Measurements from ENCODE around the gene SGK2. TPM values are rescaled to one million over a fixed set of nuclear protein-coding genes. Genes with fewer than 3 reads are reported as not detected.

The SGK2 gene
- total and polyA plus RNA-seq, 9 of the 15 experiments (the other 6 are each of a cell fraction or from before 2014, with no cell fraction given) = 0.07 to 0.31 (median 0.15) TPM; not detected in 2

DNA sequence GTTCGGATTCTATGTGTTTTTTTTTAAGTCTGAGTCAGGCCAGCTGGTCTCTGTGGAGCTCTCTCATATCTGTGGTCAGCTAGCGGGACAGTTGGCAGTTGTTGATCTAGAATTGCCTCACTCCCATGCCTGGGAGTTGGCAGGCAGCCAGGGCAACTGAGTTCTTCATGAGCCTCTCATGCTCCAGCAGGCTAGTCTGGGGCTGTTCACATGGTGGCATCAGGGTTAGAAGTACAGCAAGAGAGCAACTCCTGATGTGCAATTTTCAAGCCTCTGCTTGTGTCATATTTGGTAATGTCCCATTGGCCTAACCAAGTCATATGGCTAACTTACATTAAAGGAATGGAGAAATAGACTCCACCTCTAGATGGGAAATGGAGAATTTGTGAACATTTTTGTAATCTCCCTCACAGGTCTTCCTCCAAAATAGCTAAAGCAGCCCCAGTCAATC, 25.2 kb downstream of the SGK2 start (continued):
- TF ChIP-seq, protein P1, sequence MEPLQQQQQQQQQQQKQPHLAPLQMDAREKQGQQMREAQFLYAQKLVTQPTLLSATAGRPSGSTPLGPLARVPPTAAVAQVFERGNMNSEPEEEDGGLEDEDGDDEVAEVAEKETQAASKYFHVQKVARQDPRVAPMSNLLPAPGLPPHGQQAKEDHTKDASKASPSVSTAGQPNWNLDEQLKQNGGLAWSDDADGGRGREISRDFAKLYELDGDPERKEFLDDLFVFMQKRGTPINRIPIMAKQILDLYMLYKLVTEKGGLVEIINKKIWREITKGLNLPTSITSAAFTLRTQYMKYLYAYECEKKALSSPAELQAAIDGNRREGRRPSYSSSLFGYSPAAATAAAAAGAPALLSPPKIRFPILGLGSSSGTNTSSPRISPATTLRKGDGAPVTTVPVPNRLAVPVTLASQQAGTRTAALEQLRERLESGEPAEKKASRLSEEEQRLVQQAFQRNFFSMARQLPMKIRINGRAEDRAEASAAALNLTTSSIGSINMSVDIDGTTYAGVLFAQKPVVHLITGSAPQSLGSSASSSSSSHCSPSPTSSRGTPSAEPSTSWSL (CRISPR knock-in tag; IDR thresholded peaks at IDR 0.05; ENCODE audit: borderline replicate concordance) = no peak
- TF ChIP-seq HDAC1 (IDR thresholded peaks at IDR 0.05) (peak in 1 of 2 experiments; percentile 46; a peak in 1 of 4 replicates), TRIM24 (IDR thresholded peaks at IDR 0.05) (peak; percentile 74 to 82), MEIS2 (IDR thresholded peaks at IDR 0.05; ENCODE audit: partially characterized antibody) (peak; percentile 7), TEAD1 (CRISPR knock-in tag; IDR thresholded peaks at IDR 0.05) (peak in 1 of 2 experiments; percentile 69; a peak in 1 of 4 replicates), STAG1 (CRISPR knock-in tag; IDR thresholded peaks at IDR 0.05; ENCODE audit: borderline replicate concordance) (no peak), MAFF (IDR thresholded peaks at IDR 0.05; ENCODE audit: low read length) (peak; percentile 11; the same call in 1 of the 2 replicates), TEAD2 (tag; IDR thresholded peaks at IDR 0.05) (no peak), RNF2 (IDR thresholded peaks at IDR 0.05) (peak; percentile 75; the same call in 1 of the 2 replicates), CEBPB (tag; IDR thresholded peaks at IDR 0.05) (peak; percentile 91), EP400 (IDR thresholded peaks at IDR 0.05) (peak; percentile 76), ZNF830 (CRISPR knock-in tag; IDR thresholded peaks at IDR 0.05) (no peak), MTA2 (IDR thresholded peaks at IDR 0.05; ENCODE audit: low read depth) (peak; percentile 29; the same call in 1 of the 2 replicates), NFIX (CRISPR knock-in tag; IDR thresholded peaks at IDR 0.05; ENCODE audit: low read depth) (peak; percentile 93), PML (IDR thresholded peaks at IDR 0.05; ENCODE audit: low read length) (peak; percentile 41; the same call in 1 of the 2 replicates), TAF7 (tag; IDR thresholded peaks at IDR 0.05) (no peak), LEF1 (IDR thresholded peaks at IDR 0.05) (peak; percentile 35; the same call in 1 of the 2 replicates), ATF1 (CRISPR knock-in tag; IDR thresholded peaks at IDR 0.05) (no peak), ATF1 (tag; IDR thresholded peaks at IDR 0.05) (peak; percentile 36; the same call in 1 of the 2 replicates), PCBP1 (IDR thresholded peaks at IDR 0.05; ENCODE audit: low read depth, low read length, poor library complexity, severe bottlenecking) (no peak), JUNB (CRISPR knock-in tag; conservative IDR thresholded peaks at IDR 0.05) (no peak), ZNF445 (CRISPR knock-in tag; IDR thresholded peaks at IDR 0.05; ENCODE audit: low read depth) (no peak), FOSL1 (tag; conservative IDR thresholded peaks at IDR 0.05) (peak; percentile 76), XRCC3 (IDR thresholded peaks at IDR 0.05) (no peak)
- TF ChIP-seq, protein P2, sequence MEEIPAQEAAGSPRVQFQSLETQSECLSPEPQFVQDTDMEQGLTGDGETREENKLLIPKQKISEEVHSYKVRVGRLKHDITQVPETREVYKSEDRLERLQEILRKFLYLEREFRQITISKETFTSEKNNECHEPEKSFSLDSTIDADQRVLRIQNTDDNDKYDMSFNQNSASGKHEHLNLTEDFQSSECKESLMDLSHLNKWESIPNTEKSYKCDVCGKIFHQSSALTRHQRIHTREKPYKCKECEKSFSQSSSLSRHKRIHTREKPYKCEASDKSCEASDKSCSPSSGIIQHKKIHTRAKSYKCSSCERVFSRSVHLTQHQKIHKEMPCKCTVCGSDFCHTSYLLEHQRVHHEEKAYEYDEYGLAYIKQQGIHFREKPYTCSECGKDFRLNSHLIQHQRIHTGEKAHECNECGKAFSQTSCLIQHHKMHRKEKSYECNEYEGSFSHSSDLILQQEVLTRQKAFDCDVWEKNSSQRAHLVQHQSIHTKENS (CRISPR knock-in tag; IDR thresholded peaks at IDR 0.05) = no peak
- TF ChIP-seq, protein P3, sequence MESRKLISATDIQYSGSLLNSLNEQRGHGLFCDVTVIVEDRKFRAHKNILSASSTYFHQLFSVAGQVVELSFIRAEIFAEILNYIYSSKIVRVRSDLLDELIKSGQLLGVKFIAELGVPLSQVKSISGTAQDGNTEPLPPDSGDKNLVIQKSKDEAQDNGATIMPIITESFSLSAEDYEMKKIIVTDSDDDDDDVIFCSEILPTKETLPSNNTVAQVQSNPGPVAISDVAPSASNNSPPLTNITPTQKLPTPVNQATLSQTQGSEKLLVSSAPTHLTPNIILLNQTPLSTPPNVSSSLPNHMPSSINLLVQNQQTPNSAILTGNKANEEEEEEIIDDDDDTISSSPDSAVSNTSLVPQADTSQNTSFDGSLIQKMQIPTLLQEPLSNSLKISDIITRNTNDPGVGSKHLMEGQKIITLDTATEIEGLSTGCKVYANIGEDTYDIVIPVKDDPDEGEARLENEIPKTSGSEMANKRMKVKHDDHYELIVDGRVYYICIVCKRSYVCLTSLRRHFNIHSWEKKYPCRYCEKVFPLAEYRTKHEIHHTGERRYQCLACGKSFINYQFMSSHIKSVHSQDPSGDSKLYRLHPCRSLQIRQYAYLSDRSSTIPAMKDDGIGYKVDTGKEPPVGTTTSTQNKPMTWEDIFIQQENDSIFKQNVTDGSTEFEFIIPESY (CRISPR knock-in tag; IDR thresholded peaks at IDR 0.05) = 0 out of 2 replicates have a peak, but pooled peaks have one; percentile 28

Data from K562 (cell line).